AML-193 (cell line): ENCODE results near the gene SMIM30.

ENCODE experiments used
- DNase-seq, 2 experiments: peaks; one replicate each; lab custom pipeline; 2025; lab: John Stamatoyannopoulos, UW

The SMIM30 gene

DNA sequence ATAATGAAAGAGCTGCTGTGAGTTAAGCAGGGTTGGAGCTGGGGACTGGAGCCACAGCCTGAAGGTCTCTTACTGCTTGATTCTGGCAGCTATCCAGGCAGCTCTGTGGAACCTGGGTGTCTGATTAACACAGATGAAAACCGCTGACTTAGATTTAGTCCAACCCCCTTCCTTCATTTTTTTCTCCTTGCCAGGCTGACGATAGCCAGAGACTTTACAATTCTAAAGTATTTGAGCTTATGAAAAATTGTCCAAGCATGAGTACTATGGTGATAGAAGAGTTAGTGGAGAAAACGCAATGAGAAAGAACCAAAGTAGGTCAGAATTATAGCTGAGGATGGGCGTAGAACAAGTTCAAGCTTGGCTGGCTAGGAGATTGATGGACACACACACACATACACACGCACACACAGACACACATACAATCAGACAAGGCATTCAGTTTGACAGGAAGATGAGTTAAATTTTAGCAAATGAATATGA lies 18.2 kb downstream of the SMIM30 start:
- DNase-seq = no peak

DNA sequence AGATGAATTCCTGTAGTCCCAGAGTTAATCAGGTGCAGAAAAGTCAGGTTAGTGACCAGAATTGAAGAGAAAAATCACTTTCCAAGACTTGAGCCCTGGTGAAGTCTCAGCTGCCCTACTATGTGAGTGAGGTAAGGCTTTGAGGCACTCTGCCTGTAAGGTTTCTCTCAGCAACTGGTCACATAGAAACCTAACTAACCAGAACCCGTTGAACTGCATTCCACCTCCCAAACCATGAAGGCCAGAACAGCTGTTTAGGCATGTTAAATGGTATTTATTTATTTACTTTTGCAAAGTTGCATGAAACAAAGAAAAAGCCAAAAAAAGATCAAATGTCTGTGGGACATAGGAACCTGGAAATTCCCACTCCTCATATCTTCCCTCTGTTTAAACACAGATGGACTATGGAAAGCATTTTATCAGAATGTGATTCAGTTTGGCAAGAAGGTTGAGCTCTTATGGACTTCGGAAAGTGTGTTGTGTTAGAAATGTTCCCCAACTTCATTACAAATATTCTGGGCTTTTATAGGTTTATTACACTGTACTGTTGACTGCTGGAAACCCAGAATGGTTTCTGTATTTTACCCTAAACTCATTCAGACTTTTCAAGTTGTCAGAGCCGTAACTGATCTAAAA lies 19.0 kb downstream of the SMIM30 start:
- no peak for DNase-seq

DNA sequence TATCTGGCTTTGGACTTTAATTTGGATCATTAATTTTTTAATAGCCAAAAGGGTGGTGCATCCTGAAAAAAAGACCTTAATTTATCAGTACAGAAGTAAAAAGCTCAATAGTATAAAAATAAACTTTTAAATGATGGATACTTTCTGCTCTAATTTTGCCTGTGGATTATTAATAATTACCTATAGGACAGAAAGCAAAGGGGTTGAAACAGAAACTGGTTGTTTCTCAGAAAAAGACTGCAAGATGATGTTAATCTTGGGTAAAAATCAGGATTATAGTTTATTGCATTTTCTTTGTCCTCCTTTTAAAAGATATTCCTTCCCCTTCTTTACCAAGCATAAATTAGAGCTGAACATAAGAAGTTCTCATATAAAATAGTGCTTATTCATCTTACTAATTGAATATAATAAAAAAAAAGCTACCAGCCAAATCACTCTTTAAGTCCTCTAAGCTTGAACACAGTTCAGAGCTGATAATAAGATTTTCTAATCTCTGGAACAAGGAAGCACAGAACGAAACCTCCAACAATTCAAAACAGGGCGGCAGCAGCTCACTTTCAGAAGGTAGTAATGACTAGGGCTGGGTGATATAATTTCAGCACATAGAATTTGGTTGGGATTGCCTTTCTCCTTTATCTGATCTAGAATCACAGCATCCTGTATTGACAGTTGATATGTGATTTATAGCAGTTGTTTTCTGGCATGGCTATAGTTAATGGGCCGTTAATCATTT lies 23.7 kb downstream of the SMIM30 start:
- no peak for DNase-seq

DNA sequence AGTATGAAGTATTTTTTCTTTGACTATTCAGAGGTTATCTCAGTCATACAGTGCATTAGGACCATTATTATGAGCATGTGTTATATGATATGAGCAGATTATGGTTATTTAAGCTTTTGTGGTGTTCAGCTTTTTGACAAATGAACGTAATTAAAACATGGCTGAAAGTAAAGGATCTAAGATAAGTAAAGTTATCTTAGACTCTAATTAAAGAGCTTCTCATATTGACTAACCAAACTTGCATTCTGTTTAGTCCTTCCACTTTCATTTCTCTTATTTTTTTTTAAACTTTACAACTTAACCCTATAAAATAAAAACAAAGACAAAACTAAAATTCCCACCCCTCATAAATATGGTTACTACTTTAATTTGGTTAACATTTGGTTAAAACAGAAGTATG lies 24.8 kb downstream of the SMIM30 start:
- no peak for DNase-seq

DNA sequence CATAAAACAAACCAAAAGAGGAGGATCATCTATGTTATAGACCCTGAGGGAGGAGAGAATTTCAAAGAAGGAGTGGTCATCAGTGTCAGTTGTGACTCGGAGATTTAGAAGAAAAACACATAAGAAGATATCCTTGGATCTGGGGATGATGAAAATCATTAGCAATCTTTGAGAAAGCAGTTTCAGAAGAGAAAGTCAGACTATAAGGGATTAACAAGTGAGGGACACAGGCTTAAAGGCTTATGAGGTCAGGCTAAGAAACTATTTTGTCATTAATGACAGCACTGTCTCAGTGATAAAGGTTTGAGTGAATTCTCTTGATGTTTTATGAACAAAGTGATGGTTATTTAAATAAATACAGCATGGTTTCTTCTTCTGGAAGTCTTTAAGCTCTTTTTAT lies 25.6 kb downstream of the SMIM30 start:
- no peak for DNase-seq

DNA sequence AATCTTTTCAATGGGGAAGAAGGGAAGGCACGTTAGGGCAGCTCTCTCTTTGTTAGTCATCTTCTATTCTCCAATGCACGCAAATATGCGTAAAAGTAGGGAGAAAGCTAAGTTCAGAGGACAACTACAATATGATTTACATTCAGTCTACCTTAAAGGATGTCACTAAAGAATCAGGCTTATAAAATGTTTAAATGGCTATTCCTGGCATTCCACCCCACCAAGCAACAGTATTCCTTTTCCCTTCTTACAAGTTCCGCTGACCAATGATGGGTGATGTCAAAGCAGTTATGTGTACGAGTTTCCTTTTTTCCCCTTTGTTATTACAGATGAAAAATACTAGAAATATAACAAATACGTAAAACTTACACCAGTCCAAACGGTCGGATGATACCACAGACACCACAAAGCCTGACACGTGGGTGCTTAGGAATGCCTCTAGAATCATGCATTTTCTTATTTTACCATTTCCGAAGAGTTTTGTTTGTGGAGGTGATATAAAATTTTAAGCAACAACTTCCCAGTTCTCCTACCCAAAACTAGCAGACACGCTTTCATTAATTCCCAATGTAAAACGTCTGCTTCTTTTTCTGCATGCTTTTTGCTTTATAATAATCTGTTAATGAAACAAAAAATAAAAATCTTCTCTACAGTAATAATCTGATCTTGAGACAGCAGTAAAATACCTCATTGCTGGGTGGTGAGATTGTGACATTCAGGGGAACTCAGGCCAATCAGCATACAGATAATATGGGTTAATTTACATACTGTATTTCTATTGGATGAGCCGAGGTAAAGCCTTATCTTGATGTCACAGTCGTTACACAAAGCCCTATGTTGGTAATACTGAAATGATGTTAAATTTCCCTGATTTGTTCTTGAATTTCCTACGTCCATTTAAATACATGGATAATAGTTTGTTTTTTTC lies 31.0 kb downstream of the SMIM30 start:
- no peak for DNase-seq

DNA sequence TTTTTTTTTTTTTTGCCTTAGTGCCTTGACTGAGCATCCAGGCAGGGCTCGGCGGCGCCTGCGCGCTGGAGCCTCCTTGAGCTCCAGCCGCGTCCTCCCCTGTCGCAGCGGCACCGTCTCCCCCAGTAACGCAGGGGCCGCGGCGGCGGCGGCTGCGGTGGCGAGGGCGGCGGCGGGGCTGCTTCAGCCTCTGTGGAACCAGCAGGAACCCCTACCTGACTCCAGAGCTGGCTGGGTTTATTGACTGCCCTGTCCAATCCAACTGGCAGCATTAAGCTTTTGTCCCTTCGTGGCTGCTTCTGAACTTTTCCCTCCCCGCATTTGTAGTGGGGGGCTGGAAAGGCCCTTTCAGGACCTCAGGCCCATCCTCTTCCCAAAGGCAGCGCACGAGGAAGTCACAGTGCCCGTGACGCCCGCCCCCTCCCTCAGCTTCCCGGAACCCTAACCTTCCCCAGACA lies 31.9 kb downstream of the SMIM30 start, which contains the start of gene GPR85:
TSS of gene GPR85 (minus strand) at position 397 of the 458 bp plus-strand sequence. CDS start 2,106 bp downstream, outside the sequence.
- DNase-seq = no peak

DNA sequence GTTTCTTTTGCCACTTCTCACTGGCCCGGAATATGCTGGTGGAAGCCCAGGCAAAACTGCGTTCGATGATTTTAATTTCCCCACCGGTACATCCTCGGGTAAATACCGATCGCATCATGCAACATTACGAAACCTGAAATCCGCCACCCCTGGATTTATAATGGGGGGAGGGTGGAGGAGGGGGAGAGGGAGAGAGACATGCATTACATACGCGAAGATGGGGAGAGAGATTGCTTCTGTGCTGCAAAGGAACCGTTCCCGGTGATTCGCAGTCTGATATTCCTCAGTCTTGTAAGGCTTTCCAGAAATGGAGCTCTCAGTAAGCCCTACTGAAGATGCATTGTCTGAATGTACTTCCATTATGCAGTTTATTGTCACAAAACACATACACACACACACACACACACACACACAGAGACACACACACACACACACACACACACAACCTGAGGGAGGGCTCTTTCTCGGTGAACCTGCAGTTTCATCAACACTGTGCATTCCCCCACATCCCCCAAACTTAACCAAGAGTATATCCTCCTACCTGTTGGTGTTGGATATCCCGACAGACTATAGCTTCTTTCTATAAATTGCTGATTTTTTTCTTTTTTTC lies 32.5 kb downstream of the SMIM30 start:
- DNase-seq = no peak

DNA sequence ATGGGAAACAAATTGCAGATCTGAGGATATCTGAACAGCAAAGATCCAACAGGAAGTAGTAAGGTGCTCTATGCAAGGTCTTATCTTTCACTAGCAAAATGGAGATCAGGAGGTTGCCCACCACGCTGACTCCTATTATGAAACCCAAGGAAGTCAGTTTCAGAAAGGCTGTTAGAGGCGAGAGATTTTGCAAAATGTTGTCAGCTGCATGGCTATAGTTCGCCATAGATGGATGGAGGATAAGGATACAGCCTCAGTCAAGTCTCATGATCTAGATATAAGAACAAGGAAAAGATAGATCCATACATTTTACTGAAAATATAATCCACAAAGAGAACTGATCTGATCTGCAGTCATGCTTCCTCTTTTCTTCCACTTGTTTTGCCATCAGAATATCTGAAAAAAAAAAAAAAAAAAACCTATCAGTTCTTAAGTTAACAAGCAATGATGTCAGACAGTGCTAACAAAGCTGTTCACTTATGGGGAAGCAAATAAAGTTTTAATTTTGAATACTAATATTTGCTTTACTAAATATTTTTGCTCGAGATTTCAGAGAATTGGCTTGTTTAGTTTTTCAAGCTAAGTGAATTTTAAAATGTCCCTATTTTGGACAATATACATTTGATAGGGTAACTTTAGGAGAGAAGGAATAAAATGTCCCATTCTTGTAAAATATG lies 33.7 kb downstream of the SMIM30 start:
- no peak for DNase-seq

DNA sequence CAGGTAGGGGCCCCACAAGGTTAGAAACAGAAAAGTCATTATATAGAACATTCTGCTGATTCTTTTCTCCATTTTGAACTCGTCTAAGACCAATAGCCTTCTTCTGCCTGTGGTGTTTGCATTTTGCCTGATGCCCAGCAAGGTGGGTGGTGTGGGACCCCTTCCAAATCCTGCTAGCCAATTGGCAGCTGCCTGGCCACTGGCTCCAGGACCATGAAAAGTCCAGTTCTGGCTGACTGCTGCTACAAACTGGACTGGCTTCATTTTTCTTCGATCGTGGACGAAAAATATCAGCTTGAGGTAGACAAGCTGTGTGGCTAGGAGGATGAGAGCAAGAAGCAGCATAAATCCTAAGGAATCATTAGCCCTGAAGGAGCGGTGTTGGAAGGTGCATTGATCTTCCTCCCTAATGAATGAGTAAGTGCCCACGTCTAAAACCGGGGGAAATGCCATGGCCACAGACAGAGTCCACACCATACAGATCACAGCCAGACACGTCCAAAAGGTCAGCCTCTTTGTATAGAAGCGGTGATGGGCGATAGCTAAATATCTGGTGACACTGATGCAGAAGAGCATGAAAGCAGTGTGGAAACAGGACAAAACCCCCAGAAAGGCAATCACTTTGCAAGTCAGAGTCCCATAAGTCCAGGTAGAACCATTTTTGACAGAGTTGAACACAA lies 34.4 kb downstream of the SMIM30 start:
- no peak for DNase-seq

DNA sequence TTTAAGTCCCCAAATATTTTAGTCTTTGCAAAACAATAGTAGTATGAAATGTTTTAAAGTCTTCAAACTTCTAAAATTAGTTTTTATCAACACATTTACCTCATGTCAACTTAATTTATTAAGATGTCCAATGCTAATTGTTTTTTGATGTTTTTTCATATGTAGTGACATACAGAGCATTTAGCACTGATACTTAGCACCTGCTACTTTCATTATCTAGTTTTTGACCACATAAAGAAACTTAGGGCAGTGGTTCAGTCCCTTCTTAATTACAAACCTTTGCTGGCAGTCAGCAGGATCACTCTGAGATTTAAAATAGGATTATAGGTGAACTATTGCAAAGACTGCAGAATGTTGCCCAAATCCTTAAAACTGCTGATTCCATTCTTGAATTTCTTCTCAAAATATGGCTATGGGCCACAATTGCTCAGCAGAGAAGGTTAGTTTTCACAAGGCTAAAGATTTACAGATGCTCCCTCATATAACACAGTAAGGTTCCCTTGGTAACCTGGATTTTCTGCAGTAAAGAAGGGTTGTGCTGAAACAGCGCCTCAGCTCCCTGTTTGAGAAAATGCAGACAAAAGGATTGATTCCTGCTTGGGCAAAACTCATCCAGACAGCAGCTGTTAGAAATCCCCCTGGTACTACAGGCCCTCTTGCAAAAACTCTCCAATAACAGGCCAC lies 35.1 kb downstream of the SMIM30 start:
- DNase-seq = no peak

DNA sequence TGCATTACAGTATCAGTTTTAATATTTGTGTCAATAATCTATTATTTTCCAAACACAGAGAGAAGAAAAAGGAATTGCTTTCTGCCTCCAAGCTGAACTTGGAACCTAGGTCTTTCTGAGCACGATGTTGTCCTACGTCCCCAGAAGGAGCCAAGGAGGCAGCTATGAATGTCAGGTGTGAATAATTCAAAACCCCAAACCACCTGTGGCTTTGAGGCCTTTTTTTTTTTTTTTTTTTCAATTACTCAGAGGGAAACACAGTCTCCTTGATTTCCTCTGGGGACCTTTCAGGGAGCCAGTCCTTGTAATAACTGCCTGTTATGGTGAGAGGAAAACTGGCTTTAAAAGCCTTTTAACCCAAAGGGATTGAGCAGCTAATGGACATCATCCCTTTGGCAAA lies 40.0 kb downstream of the SMIM30 start:
- DNase-seq = no peak

DNA sequence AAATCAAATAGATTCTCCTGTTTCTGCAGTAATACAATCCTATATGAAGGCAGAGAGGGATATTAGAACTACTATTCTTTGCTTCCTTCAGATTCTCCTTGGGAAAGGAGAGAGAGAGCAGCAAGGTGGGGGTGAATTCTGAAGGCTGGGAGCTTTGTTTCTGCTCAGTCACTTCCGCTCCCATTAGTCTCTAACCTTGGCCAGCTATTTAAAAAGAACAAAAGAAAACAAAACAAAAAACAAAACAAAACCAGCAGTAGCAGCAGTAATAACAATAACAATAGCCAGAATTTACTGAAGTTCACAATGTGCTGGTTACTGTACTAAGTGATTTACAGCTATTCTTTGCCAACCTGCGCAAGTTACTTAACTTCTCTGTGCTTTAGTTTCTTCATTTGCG lies 41.7 kb downstream of the SMIM30 start:
- no peak for DNase-seq

DNA sequence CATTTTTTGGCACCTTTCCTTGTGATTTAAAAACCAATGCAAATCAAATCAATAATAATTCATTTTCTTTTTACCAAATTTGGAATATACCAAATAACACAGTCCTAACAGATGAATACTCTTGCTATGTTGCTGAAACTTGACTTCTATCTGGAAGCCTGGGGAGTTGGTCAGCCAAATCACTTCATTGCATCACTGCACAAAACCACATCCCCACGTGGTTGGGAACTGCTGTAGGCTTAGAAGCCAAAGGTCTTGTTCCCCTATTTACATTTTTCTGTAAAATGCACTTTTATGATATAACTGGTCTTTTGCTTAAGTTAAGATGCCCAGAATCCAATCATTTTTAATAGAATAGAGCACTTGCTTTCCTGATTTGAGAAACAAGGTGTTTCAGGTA lies 46.9 kb downstream of the SMIM30 start:
- peak; percentile 90 to 91 for DNase-seq
